ENCODE results near the gene KAZALD1. TPM values are rescaled to one million over a fixed set of nuclear protein-coding genes. Genes with fewer than 3 reads are reported as not detected.

The KAZALD1 gene
- total and polyA plus RNA-seq, 2 donors from 2014 or later: 9.7 to 9.8 TPM

DNA sequence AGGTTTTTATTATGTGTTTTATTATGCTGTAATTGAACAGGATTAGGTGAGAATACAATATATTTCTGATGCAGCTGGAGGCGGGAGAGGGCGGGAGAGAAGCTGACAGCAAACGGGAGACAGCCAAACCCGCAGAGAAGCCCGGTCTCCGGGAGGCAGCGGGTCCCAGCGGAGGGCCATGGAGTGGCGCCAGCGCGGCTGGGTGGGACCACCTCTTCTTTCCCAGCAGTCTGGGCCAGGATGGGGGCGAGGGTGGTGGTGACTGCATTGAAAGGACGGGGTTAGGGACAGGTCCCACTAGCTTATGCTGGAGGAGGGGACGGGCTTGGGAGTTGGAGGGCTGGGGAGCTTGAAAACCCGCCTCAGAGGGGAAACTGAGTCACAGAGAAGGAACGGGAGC is 14.5 kb upstream of the KAZALD1 start:
- peak in 1 of 5 donors; percentile 58 for DNase-seq

DNA sequence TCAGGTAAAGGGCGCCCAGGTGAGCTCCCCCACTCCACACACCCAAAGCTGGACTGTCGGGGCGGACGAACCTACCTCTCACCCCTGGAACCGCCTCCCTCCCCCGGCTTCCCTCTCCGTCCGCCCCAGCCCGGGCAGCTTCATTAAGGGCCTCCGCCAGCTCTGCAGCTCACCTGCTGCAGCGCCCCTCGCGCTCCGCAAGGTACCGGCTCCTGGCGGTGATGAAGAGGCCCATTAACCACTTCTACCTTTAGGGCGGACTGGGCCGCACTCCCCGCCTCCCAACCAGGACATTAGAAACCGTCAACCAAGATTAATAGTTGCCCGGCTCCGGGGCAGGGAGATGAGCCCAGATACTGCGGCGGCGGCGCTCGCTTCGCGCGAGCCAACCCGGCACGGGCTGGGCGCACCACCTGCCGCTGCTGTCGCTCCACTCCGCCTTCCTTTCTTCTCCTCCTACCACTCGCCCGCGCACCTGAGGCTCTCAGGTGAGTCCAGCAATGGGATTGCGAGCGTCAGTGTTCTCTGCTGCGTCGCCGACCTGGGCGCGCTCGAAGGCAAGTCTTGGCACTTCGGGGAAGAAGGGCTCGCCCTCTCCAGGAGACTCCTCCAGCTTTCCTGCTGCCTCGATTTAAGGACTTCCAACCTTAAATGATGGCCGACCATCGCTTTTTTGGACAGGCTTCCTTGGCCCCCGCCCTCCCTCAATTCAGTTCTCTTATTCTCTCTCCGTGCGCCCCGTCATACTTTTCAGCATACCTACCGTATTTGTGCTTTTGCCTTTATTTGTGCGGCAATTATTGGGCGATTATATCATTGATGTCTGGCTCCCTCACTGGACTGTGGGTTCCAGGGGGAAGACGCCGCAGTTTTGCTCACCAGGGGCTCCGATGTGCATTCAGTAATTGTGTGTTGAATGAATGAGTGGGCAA is 13.6 kb upstream of the KAZALD1 start:
- DNase-seq: peak; percentile 52 to 75 (median 65)
- Histone ChIP-seq H3K9ac (ENCODE audit: low read length in 3 of 3) (no peak overlapping the region), H3K36me3 (ENCODE audit: control insufficient read depth in 2 of 3, insufficient read depth in 3 of 3, low read length in 3 of 3) (no peaks in the 10 kb centered on the region), H3K9me3 (ENCODE audit: control insufficient read depth in 2 of 3, insufficient read depth in 1 of 3, low read length in 3 of 3) (no peaks in the 10 kb centered on the region), H3K4me3 (ENCODE audit: low read length in 3 of 3) (no peak overlapping the region), H3K4me1 (ENCODE audit: control insufficient read depth in 2 of 3, insufficient read depth in 2 of 3, low read depth in 1 of 3, low read length in 3 of 3) (peaks cover 0 to 4% (median 3%) of the 10 kb centered on the region in 3 donors), H3K27ac (ENCODE audit: low read depth in 2 of 2, low read length in 2 of 2) (no peak overlapping the region), H3K27me3 (ENCODE audit: control insufficient read depth, insufficient read depth, low read length) (peaks cover 30% of the 10 kb centered on the region)
- FAIRE-seq: no peak
- intact Hi-C loops (cut with DNase I): no loop called here
- TF ChIP-seq, protein P1, sequence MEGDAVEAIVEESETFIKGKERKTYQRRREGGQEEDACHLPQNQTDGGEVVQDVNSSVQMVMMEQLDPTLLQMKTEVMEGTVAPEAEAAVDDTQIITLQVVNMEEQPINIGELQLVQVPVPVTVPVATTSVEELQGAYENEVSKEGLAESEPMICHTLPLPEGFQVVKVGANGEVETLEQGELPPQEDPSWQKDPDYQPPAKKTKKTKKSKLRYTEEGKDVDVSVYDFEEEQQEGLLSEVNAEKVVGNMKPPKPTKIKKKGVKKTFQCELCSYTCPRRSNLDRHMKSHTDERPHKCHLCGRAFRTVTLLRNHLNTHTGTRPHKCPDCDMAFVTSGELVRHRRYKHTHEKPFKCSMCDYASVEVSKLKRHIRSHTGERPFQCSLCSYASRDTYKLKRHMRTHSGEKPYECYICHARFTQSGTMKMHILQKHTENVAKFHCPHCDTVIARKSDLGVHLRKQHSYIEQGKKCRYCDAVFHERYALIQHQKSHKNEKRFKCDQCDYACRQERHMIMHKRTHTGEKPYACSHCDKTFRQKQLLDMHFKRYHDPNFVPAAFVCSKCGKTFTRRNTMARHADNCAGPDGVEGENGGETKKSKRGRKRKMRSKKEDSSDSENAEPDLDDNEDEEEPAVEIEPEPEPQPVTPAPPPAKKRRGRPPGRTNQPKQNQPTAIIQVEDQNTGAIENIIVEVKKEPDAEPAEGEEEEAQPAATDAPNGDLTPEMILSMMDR (IDR thresholded peaks at IDR 0.05; ENCODE audit: borderline replicate concordance, extremely low read depth, insufficient read depth): no peak

More for the DNA sequence above, 14.5 kb upstream of the KAZALD1 start:
- peaks cover 30% of the 10 kb centered on the region for H3K27me3 ChIP-seq (ENCODE audit: control insufficient read depth, insufficient read depth, low read length)
- no peak overlapping the region for H3K9ac ChIP-seq (ENCODE audit: low read length in 3 of 3)
- no peak for FAIRE-seq
- TF ChIP-seq, protein P1 (IDR thresholded peaks at IDR 0.05; ENCODE audit: borderline replicate concordance, extremely low read depth, insufficient read depth): no peak
- intact Hi-C loops (cut with DNase I): no loop called here
- peaks cover under 1 to 9% (median 6%) of the 10 kb centered on the region in 3 donors for H3K4me1 ChIP-seq (ENCODE audit: control insufficient read depth in 2 of 3, insufficient read depth in 2 of 3, low read depth in 1 of 3, low read length in 3 of 3)
- no peaks in the 10 kb centered on the region for H3K36me3 ChIP-seq (ENCODE audit: control insufficient read depth in 2 of 3, insufficient read depth in 3 of 3, low read length in 3 of 3)
- no peak overlapping the region for H3K27ac ChIP-seq (ENCODE audit: low read depth in 2 of 2, low read length in 2 of 2)
- no peak overlapping the region for H3K4me3 ChIP-seq (ENCODE audit: low read length in 3 of 3)
- H3K9me3 ChIP-seq (ENCODE audit: control insufficient read depth in 2 of 3, insufficient read depth in 1 of 3, low read length in 3 of 3): no peaks in the 10 kb centered on the region

DNA sequence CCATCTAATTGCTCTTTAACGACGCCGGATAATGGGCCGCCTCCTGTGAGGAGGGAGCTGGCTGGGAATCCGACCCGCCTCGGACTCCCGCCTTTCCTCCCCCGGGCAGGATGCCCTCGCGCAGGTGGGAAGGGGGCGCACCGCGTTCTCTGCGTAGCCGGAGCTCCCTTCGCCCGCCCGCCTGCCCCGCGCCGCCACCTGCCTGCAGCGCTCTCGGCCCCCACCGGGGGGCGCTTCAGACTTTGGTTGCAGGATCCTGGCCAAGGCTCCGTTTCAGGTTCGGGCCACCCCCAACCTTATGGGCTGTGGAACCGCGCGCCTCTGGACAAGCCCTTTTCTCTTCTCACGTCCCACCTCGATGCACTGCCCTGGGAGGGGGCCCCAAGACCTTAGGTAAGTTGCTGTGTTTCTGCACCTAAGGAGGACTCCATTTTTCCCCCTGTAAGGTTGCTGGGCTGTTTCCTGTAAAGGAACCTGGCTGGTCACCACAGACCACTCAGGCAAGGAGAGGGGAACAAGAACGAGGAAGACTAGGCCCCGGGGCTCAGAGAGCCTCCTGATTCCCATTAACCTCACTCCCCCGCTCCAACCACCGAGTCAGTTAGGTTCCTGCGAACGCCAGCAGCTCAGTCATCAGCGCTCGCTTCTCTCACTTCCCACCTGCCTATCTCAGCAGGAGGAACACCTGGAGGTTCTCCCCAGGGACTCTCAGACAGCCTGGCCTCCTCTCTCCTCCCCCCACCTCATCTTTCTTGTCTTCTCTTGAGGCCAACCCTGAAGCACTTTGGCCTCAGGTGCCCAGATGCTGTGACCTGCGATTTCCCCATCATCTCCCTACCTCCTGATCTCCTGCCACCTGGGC is 11.3 kb upstream of the KAZALD1 start:
- Histone ChIP-seq H3K4me1 (ENCODE audit: control insufficient read depth in 2 of 3, insufficient read depth in 2 of 3, low read depth in 1 of 3, low read length in 3 of 3) (no peaks in the 10 kb centered on the region), H3K4me3 (ENCODE audit: low read length in 3 of 3) (no peak overlapping the region), H3K9me3 (ENCODE audit: control insufficient read depth in 2 of 3, insufficient read depth in 1 of 3, low read length in 3 of 3) (no peaks in the 10 kb centered on the region), H3K9ac (ENCODE audit: low read length in 3 of 3) (no peak overlapping the region), H3K27me3 (ENCODE audit: control insufficient read depth, insufficient read depth, low read length) (peaks cover 30% of the 10 kb centered on the region), H3K36me3 (ENCODE audit: control insufficient read depth in 2 of 3, insufficient read depth in 3 of 3, low read length in 3 of 3) (no peaks in the 10 kb centered on the region), H3K27ac (ENCODE audit: low read depth in 2 of 2, low read length in 2 of 2) (no peak overlapping the region)
- intact Hi-C loops (cut with DNase I): no loop called here
- FAIRE-seq (no peak), DNase-seq (peak; percentile 79 to 89 (median 81))
- TF ChIP-seq, protein P1 (IDR thresholded peaks at IDR 0.05; ENCODE audit: borderline replicate concordance, extremely low read depth, insufficient read depth): peak; percentile 52

Data from kidney (tissue), 14 donors.